H9 (cell line): ENCODE measurements around the gene ZNF135. TPM values are rescaled to one million over a fixed set of nuclear protein-coding genes. Genes with fewer than 3 reads are reported as not detected.
A peak's percentile ranks its signal among the peaks of the same experiment; 100 is the strongest.

Experiments
- DNase-seq: peaks from one replicate; pipeline ENCODE4 v3.0.0-alpha.2; 2017
- H2AFZ ChIP-seq: one replicate; pipeline ENCODE4 v1.6.1; 2013; ENCODE audit warnings: mild to moderate bottlenecking, low read length, control low read depth, moderate library complexity
- H2AK5ac ChIP-seq: 2 replicates; pipeline ENCODE4 v1.6.1; 2013; ENCODE audit warnings: low read length, control low read depth, mixed read lengths; ENCODE audit not compliant: insufficient read length
- H2BK120ac ChIP-seq: one replicate; pipeline ENCODE4 v1.6.1; 2013; ENCODE audit warnings: low read depth, mild to moderate bottlenecking, low read length, control low read depth, inconsistent platforms; ENCODE audit not compliant: poor library complexity, severe bottlenecking
- H2BK12ac ChIP-seq: 2 replicates; pipeline ENCODE4 v1.6.1; 2013; ENCODE audit warnings: low read length, control low read depth, mixed read lengths, low read depth; ENCODE audit not compliant: insufficient read length
- H2BK15ac ChIP-seq: 2 replicates; pipeline ENCODE4 v1.6.1; 2013; ENCODE audit warnings: low read depth, low read length, control low read depth
- H2BK20ac ChIP-seq: one replicate; pipeline ENCODE4 v1.6.1; 2013; ENCODE audit warnings: low read depth, mild to moderate bottlenecking, low read length, control low read depth, inconsistent platforms; ENCODE audit not compliant: poor library complexity, severe bottlenecking
- H2BK5ac ChIP-seq: 2 replicates; pipeline ENCODE4 v1.6.1; 2013; ENCODE audit warnings: low read length, control low read depth, mixed read lengths; ENCODE audit not compliant: insufficient read length
- H3K14ac ChIP-seq: 2 replicates; pipeline ENCODE4 v1.6.1; 2013; ENCODE audit warnings: low read length, control low read depth; ENCODE audit not compliant: insufficient read depth
- H3K18ac ChIP-seq: 2 replicates; pipeline ENCODE4 v1.6.1; 2013; ENCODE audit warnings: low read depth, mild to moderate bottlenecking, mixed read lengths, low read length, control low read depth; ENCODE audit not compliant: insufficient read length
- H3K23ac ChIP-seq: 2 replicates; pipeline ENCODE4 v1.6.1; 2013; ENCODE audit warnings: low read length, control low read depth, mixed read lengths, low read depth; ENCODE audit not compliant: insufficient read length
- H3K23me2 ChIP-seq: 2 replicates; pipeline ENCODE4 v1.6.1; 2013; ENCODE audit warnings: low read depth, mild to moderate bottlenecking, mixed read lengths, low read length, control low read depth; ENCODE audit not compliant: insufficient read length, poor library complexity, severe bottlenecking
- H3K27ac ChIP-seq: 2 replicates; pipeline ENCODE4 v1.5.1; 2013; ENCODE audit warnings: low read length, control low read depth, mixed read lengths, low read depth; ENCODE audit not compliant: insufficient read length
- H3K27me3 ChIP-seq: 2 replicates; pipeline ENCODE4 v1.6.1; 2013; ENCODE audit warnings: low read length, control low read depth, inconsistent platforms; ENCODE audit not compliant: insufficient read depth
- H3K4ac ChIP-seq: 2 replicates; pipeline ENCODE4 v1.6.1; 2013; ENCODE audit warnings: low read depth, mild to moderate bottlenecking, control low read depth, inconsistent platforms, low read length, moderate library complexity
- H3K4me1 ChIP-seq: 2 replicates; pipeline ENCODE4 v1.6.1; 2013; ENCODE audit warnings: low read length, control low read depth, inconsistent platforms; ENCODE audit not compliant: insufficient read depth
- H3K4me2 ChIP-seq: 2 replicates; pipeline ENCODE4 v1.6.1; 2013; ENCODE audit warnings: low read length, control low read depth, mixed read lengths; ENCODE audit not compliant: insufficient read length, insufficient read depth
- H3K56ac ChIP-seq: 2 replicates; pipeline ENCODE4 v1.6.1; 2013; ENCODE audit warnings: low read depth, mild to moderate bottlenecking, mixed read lengths, low read length, control low read depth; ENCODE audit not compliant: insufficient read length
- H3K79me1 ChIP-seq: 2 replicates; pipeline ENCODE4 v1.6.1; 2013; ENCODE audit warnings: low read depth, mild to moderate bottlenecking, moderate library complexity, low read length, control low read depth, inconsistent platforms; ENCODE audit not compliant: insufficient read depth, poor library complexity, severe bottlenecking
- H3K79me2 ChIP-seq: 2 replicates; pipeline ENCODE4 v1.6.1; 2013; ENCODE audit warnings: low read length, control low read depth, inconsistent platforms; ENCODE audit not compliant: insufficient read depth
- H3K9ac ChIP-seq: 2 replicates; pipeline ENCODE4 v1.6.1; 2013; ENCODE audit warnings: low read length, control low read depth, mixed read lengths; ENCODE audit not compliant: insufficient read length; ENCODE audit errors: extremely low read depth
- H3K9me3 ChIP-seq: one replicate; pipeline ENCODE4 v1.6.1; 2013; ENCODE audit warnings: low read depth, low read length, inconsistent platforms; ENCODE audit not compliant: control insufficient read depth
- H3T11ph ChIP-seq: one replicate; pipeline ENCODE4 v1.6.1; 2013; ENCODE audit warnings: mild to moderate bottlenecking, low read length, control low read depth, inconsistent platforms
- H4K20me1 ChIP-seq: one replicate; pipeline ENCODE4 v1.6.1; 2013; ENCODE audit not compliant: control insufficient read depth, insufficient read length, insufficient read depth
- H4K5ac ChIP-seq: 2 replicates; pipeline ENCODE4 v1.6.1; 2013; ENCODE audit warnings: low read depth, mild to moderate bottlenecking, mixed read lengths, low read length, control low read depth; ENCODE audit not compliant: insufficient read length
- H4K8ac ChIP-seq: replicated peaks from 2 replicates; pipeline ENCODE4 v1.6.1; 2013; ENCODE audit warnings: low read length, control low read depth, mixed read lengths, low read depth; ENCODE audit not compliant: insufficient read length
- H4K91ac ChIP-seq: 2 replicates; pipeline ENCODE4 v1.6.1; 2013; ENCODE audit warnings: low read depth, mild to moderate bottlenecking, moderate library complexity, mixed read lengths, low read length, control low read depth; ENCODE audit not compliant: insufficient read length
- H3K27ac Mint-ChIP-seq, 3 experiments: 2 replicates in 2 of 3; 3 replicates in 1 of 3; pipeline ENCODE4 v1.8.0; 2020 to 2021; ENCODE audit warnings: mixed read lengths in 3 of 3, mild to moderate bottlenecking in 1 of 3, moderate library complexity in 1 of 3
- H3K27me3 Mint-ChIP-seq: 2 replicates; pipeline ENCODE4 v1.8.0; 2021; ENCODE audit warnings: low read depth, mild to moderate bottlenecking, moderate library complexity, mixed read lengths
- H3K36me3 Mint-ChIP-seq, 3 experiments: 2 replicates in 2 of 3; 3 replicates in 1 of 3; pipeline ENCODE4 v1.8.0; 2020 to 2021; ENCODE audit warnings: low read depth in 3 of 3, mixed read lengths in 3 of 3; ENCODE audit not compliant: insufficient read depth in 1 of 3
- H3K4me1 Mint-ChIP-seq, 2 experiments: 2 replicates each; pipeline ENCODE4 v1.8.0; 2020; ENCODE audit warnings: mixed read lengths in 2 of 2
- H3K4me3 Mint-ChIP-seq, 2 experiments: 2 replicates in 1 of 2; 3 replicates in 1 of 2; pipeline ENCODE4 v1.8.0; 2020 to 2021; ENCODE audit warnings: mild to moderate bottlenecking in 2 of 2, mixed read lengths in 2 of 2, moderate library complexity in 1 of 2
- H3K9me3 Mint-ChIP-seq, 2 experiments: 2 replicates in 1 of 2; 3 replicates in 1 of 2; pipeline ENCODE4 v1.8.0; 2020; ENCODE audit warnings: mild to moderate bottlenecking in 2 of 2, mixed read lengths in 2 of 2, moderate library complexity in 1 of 2
- CTCF ChIP-seq: fragments of 200-600 bp; sonication (generic); conservative IDR thresholded peaks from 3 replicates; pipeline ENCODE4 v1.8.0; 2021; ENCODE audit warnings: antibody characterized with exemption, mild to moderate bottlenecking
- WGBS: extraction: QIAGEN DNeasy Blood & Tissue Kit; methylation state at CpG from one replicate; pipeline ENCODE4 v1.1.7; 2013; ENCODE audit warnings: missing lambda C conversion rate, low lambda C conversion rate, mixed read lengths; ENCODE audit not compliant: insufficient read length; ENCODE audit errors: extremely low coverage; 5-methylcytosine and 5-hydroxymethylcytosine counted together
- total RNA-seq: library from RNA; stranded (reverse); gene quantifications from 2 replicates; pipeline ENCODE4 v1.2.1, GENCODE V29; 2021

ZNF135 gene
- total RNA-seq, 1 experiment from 2014 or later = 4.7 TPM

GRCh38 chr19:58034477-58034793, 24.6 kb upstream of the ZNF135 start:
- Histone ChIP-seq H3K27ac (no peak overlapping the region), H2BK12ac (no peak overlapping the region), H4K8ac (no peak overlapping the region), H4K91ac (no peak overlapping the region), H2BK5ac (no peak overlapping the region), H2BK15ac (no peak overlapping the region), H3K14ac (no peak overlapping the region), H3K79me1 (no peaks in the 10 kb centered on the region), H3K23ac (no peak overlapping the region), H3K79me2 (no peaks in the 10 kb centered on the region), H3K23me2 (no peaks in the 10 kb centered on the region), H3K18ac (peak overlapping the region; percentile 85), H3K4ac (no peak overlapping the region), H3K4me1 (no peaks in the 10 kb centered on the region), H4K5ac (no peak overlapping the region), H2BK120ac (no peak overlapping the region), H2BK20ac (no peak overlapping the region), H3K4me2 (peak overlapping the region; percentile 9), H3T11ph (no peak overlapping the region), H3K9ac (peak overlapping the region; percentile 9), H2AK5ac (no peak overlapping the region), H3K56ac (no peak overlapping the region), H2AFZ (no peak overlapping the region), H3K27me3 (no peaks in the 10 kb centered on the region), H3K9me3 (no peaks in the 10 kb centered on the region), H4K20me1 (no peaks in the 10 kb centered on the region)
- WGBS = no CpG with 5 or more reads among the region's 20 CpGs
- Mint-ChIP-seq H3K36me3 (peaks cover 6 to 15% (median 10%) of the 10 kb centered on the region in 3 experiments; a peak in 6 of 7 replicates), H3K4me1 (peaks cover 8 to 18% of the 10 kb centered on the region in 2 experiments), H3K27me3 (peaks cover 24% of the 10 kb centered on the region), H3K4me3 (peak overlapping the region; percentile 69 to 78), H3K27ac (no peak overlapping the region), H3K9me3 (peaks cover 34 to 67% of the 10 kb centered on the region in 2 experiments)
- no peak for TF ChIP-seq CTCF
- no peak for DNase-seq
